SU-DHL-6 (cell line): ENCODE data around the gene SELENOF.

Source experiments
- H2AFZ ChIP-seq: fragments of 200-600 bp; sonication (generic); 2 replicates; pipeline ENCODE4 v1.6.1; 2014; ENCODE audit warnings: low read depth, mild to moderate bottlenecking, moderate library complexity, mixed read lengths, antibody characterized with exemption, low read length; ENCODE audit not compliant: severe bottlenecking
- H3F3A ChIP-seq: fragments of 200-600 bp; shearing (Covaris generic); 2 replicates; pipeline ENCODE4 v1.6.0; 2016; ENCODE audit warnings: antibody characterized with exemption, mild to moderate bottlenecking; ENCODE audit not compliant: insufficient read depth
- H3K27ac ChIP-seq: fragments of 200-600 bp; sonication (generic); 2 replicates; pipeline ENCODE4 v1.5.1; 2016; ENCODE audit warnings: low read depth, mild to moderate bottlenecking, low read length, moderate library complexity, mixed read lengths
- H3K27me3 ChIP-seq: fragments of 200-600 bp; sonication (generic), shearing (Covaris generic); 2 replicates; pipeline ENCODE4 v1.6.0; 2014; ENCODE audit warnings: mild to moderate bottlenecking, low read length
- H3K36me3 ChIP-seq: fragments of 200-600 bp; sonication (generic); 2 replicates; pipeline ENCODE4 v1.6.1; 2014; ENCODE audit warnings: mild to moderate bottlenecking, low read length, mixed read lengths
- H3K4me2 ChIP-seq: fragments of 300-600, 200-600 bp; shearing (Covaris generic), sonication (generic); 2 replicates; pipeline ENCODE4 v1.6.0; 2014; ENCODE audit warnings: low read length, low read depth, mild to moderate bottlenecking; ENCODE audit not compliant: poor library complexity, severe bottlenecking
- H3K4me3 ChIP-seq: fragments of 200-600 bp; sonication (generic); 2 replicates; pipeline ENCODE4 v1.5.1; 2014; ENCODE audit warnings: antibody characterized with exemption, low read length, mild to moderate bottlenecking, mixed read lengths; ENCODE audit not compliant: insufficient read depth, poor library complexity, severe bottlenecking
- H3K79me2 ChIP-seq: fragments of 200-600 bp; sonication (generic); 2 replicates; pipeline ENCODE4 v1.6.1; 2014; ENCODE audit warnings: mild to moderate bottlenecking, low read length, moderate library complexity; ENCODE audit not compliant: insufficient read depth
- H3K9ac ChIP-seq: fragments of 200-600 bp; sonication (generic); 2 replicates; pipeline ENCODE4 v1.7.0; 2014; ENCODE audit warnings: mild to moderate bottlenecking, low read length
- H3K9me2 ChIP-seq: fragments of 200-600 bp; sonication (generic); replicated peaks from 2 replicates; pipeline ENCODE4 v1.6.1; 2014; ENCODE audit warnings: low read length; ENCODE audit not compliant: insufficient read depth
- H3K9me3 ChIP-seq: fragments of 200-600 bp; sonication (generic); 2 replicates; pipeline ENCODE4 v1.6.1; 2014; ENCODE audit warnings: low read length, mixed read lengths; ENCODE audit not compliant: insufficient read depth
- H4K20me1 ChIP-seq: fragments of 200-600 bp; sonication (generic); 2 replicates; pipeline ENCODE4 v1.6.1; 2014; ENCODE audit warnings: low read depth, mild to moderate bottlenecking, antibody characterized with exemption, low read length, moderate library complexity, mixed read lengths
- CTCF ChIP-seq: fragments of 200-600 bp; sonication (generic); IDR thresholded peaks from one replicate; pipeline ENCODE4 v1.5.1; 2017; ENCODE audit warnings: antibody characterized with exemption, mild to moderate bottlenecking, low read length, moderate library complexity; ENCODE audit not compliant: insufficient read depth, poor library complexity, severe bottlenecking
- EZH2phosphoT487 ChIP-seq: fragments of 200-600 bp; sonication (generic), shearing (Covaris generic); conservative IDR thresholded peaks from 2 replicates; pipeline ENCODE4 v1.6.1; 2018; ENCODE audit warnings: mild to moderate bottlenecking, antibody characterized with exemption, low read length, moderate library complexity, mixed read lengths

Gene SELENOF

DNA sequence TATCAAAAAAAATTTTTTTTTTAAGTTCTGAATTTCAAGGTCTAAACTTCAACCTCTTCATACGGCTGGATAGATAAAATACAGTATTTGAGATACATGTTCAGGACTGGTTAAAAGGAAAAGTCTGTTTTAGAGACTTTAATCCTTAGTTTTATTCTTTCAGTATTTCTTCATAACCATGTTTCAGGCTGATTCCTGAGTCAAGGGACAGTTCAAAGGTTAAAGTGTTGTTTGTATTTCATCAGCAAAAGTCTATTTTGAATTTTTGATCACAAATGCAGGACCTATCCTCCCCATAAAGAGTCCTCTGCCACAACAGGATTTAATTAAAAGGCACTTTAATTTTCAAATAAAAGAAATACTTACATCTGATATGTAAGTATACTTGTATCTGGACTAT is 53.5 kb downstream of the SELENOF start:
- H3K27ac ChIP-seq = no peak overlapping the region
- H3K9me2 ChIP-seq = no peaks in the 10 kb centered on the region
- no peak for TF ChIP-seq EZH2phosphoT487
- no peak for TF ChIP-seq CTCF
- peaks cover 19% of the 10 kb centered on the region for H3F3A ChIP-seq
- no peaks in the 10 kb centered on the region for H3K9me3 ChIP-seq
- H3K4me2 ChIP-seq = no peak overlapping the region
- peaks cover 4% of the 10 kb centered on the region; the same call in 1 of the 2 replicates for H3K36me3 ChIP-seq
- no peak overlapping the region for H3K9ac ChIP-seq
- H3K79me2 ChIP-seq = no peaks in the 10 kb centered on the region
- no peak overlapping the region for H3K4me3 ChIP-seq
- H2AFZ ChIP-seq = no peak overlapping the region
- no peaks in the 10 kb centered on the region for H3K27me3 ChIP-seq
- H4K20me1 ChIP-seq = no peaks in the 10 kb centered on the region

- Histone ChIP-seq H3K9ac (no peak overlapping the region), H3K9me2 (no peaks in the 10 kb centered on the region), H3F3A (peaks cover 19% of the 10 kb centered on the region), H4K20me1 (no peaks in the 10 kb centered on the region), H3K27ac (no peak overlapping the region), H3K27me3 (no peaks in the 10 kb centered on the region), H3K4me2 (no peak overlapping the region), H3K9me3 (no peaks in the 10 kb centered on the region), H3K4me3 (no peak overlapping the region), H3K79me2 (no peaks in the 10 kb centered on the region), H2AFZ (no peak overlapping the region), H3K36me3 (peaks cover 4% of the 10 kb centered on the region; the same call in 1 of the 2 replicates)
- TF ChIP-seq EZH2phosphoT487 = no peak
- no peak for TF ChIP-seq CTCF
Observed at GRCh38 chr1:86860020-86860419, 53.9 kb downstream of the SELENOF start.

- Histone ChIP-seq H3K9ac (no peak overlapping the region), H3K79me2 (no peaks in the 10 kb centered on the region), H3K4me3 (no peak overlapping the region), H3K27me3 (no peaks in the 10 kb centered on the region), H3K27ac (no peak overlapping the region), H3K36me3 (peaks cover 4% of the 10 kb centered on the region; the same call in 1 of the 2 replicates), H3K9me2 (no peaks in the 10 kb centered on the region), H3K4me2 (no peak overlapping the region), H2AFZ (no peak overlapping the region), H3K9me3 (no peaks in the 10 kb centered on the region), H4K20me1 (no peaks in the 10 kb centered on the region), H3F3A (peaks cover 19% of the 10 kb centered on the region)
- TF ChIP-seq CTCF = no peak
- no peak for TF ChIP-seq EZH2phosphoT487
Observed at GRCh38 chr1:86858524-86859261, 55.2 kb downstream of the SELENOF start.
